ENCODE data around the gene DLL3.
"Not testable (repeated sequence)": the region's sequence is repeated elsewhere in the genome, so short reads cannot be mapped to it uniquely, and the experiment has no call there.

DNA sequence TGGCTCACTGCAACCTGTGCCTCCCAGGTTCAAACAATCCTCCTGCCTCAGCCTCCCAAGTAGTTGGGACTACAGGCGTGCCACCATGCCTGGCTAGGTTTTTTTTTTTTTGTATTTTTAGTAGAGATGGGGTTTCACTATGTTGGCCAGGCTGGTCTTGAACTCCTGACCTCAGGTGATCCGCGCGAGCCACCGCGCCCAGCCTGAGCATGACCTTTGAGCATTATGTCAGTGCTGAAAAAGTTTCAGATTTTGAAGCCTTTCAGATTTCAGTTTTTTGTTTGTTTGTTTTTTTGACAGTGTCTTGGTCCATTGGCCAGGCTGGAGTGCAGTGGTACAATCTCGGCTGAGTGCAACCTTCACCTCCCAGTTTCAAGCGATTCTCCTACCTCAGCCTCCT is 47.5 kb upstream of the DLL3 start:
- TF ChIP-seq, protein P1, sequence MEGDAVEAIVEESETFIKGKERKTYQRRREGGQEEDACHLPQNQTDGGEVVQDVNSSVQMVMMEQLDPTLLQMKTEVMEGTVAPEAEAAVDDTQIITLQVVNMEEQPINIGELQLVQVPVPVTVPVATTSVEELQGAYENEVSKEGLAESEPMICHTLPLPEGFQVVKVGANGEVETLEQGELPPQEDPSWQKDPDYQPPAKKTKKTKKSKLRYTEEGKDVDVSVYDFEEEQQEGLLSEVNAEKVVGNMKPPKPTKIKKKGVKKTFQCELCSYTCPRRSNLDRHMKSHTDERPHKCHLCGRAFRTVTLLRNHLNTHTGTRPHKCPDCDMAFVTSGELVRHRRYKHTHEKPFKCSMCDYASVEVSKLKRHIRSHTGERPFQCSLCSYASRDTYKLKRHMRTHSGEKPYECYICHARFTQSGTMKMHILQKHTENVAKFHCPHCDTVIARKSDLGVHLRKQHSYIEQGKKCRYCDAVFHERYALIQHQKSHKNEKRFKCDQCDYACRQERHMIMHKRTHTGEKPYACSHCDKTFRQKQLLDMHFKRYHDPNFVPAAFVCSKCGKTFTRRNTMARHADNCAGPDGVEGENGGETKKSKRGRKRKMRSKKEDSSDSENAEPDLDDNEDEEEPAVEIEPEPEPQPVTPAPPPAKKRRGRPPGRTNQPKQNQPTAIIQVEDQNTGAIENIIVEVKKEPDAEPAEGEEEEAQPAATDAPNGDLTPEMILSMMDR (conservative IDR thresholded peaks at IDR 0.05), result not testable (repeated sequence)
- not testable (repeated sequence) for TF ChIP-seq EZH2 (IDR thresholded peaks at IDR 0.05; ENCODE audit: low read depth)

Measured in PC-9 (cell line).